A673 (cell line): ENCODE data around the gene OR4D11.
"Not testable (repeated sequence)": the region's sequence is repeated elsewhere in the genome, so short reads cannot be mapped to it uniquely, and the experiment has no call there.

Experiments
- EZH2 ChIP-seq: fragments of 200-600 bp; sonication (generic); IDR thresholded peaks from 2 replicates; pipeline ENCODE4 v1.6.1; 2017; ENCODE audit warnings: borderline replicate concordance, low read depth, mild to moderate bottlenecking, mixed read lengths, antibody characterized with exemption, low read length; ENCODE audit not compliant: poor library complexity, severe bottlenecking
- TF ChIP-seq, protein P1 (sequence below): fragments of 300-800, 200-600 bp; sonication (generic); conservative IDR thresholded peaks from 2 replicates; pipeline ENCODE4 v1.5.1; 2017; ENCODE audit warnings: low read depth, mild to moderate bottlenecking, antibody characterized with exemption, low read length, moderate library complexity, mixed read lengths

DNA sequence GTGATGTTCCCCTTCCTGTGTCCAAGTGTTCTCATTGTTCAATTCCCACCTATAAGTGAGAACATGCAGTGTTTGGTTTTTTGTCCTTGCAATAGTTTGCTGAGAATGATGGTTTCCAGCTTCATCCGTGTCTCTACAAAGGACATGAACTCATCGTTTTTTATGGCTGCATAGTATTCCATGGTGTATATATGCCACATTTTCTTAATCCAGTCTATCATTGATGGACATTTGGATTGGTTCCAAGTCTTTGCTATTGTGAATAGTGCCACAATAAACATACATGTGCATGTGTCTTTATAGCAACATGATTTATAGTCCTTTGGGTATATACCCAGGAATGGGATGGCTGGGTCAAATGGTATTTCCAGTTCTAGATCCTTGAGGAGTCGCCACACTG is 40.3 kb downstream of the OR4D11 start:
- TF ChIP-seq, protein P1, sequence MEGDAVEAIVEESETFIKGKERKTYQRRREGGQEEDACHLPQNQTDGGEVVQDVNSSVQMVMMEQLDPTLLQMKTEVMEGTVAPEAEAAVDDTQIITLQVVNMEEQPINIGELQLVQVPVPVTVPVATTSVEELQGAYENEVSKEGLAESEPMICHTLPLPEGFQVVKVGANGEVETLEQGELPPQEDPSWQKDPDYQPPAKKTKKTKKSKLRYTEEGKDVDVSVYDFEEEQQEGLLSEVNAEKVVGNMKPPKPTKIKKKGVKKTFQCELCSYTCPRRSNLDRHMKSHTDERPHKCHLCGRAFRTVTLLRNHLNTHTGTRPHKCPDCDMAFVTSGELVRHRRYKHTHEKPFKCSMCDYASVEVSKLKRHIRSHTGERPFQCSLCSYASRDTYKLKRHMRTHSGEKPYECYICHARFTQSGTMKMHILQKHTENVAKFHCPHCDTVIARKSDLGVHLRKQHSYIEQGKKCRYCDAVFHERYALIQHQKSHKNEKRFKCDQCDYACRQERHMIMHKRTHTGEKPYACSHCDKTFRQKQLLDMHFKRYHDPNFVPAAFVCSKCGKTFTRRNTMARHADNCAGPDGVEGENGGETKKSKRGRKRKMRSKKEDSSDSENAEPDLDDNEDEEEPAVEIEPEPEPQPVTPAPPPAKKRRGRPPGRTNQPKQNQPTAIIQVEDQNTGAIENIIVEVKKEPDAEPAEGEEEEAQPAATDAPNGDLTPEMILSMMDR = not testable (repeated sequence)
- TF ChIP-seq EZH2 = not testable (repeated sequence)
